GM18867 (cell line): Measurements from ENCODE around the gene SEZ6L2.
"Not testable (repeated sequence)": the region's sequence is repeated elsewhere in the genome, so short reads cannot be mapped to it uniquely, and the experiment has no call there.

ENCODE experiments used
- ATAC-seq: cut with Tn5 transposase; IDR thresholded peaks from one replicate; pipeline ENCODE4 v1.9.1; 2021; ENCODE audit warnings: mild to moderate bottlenecking, moderate library complexity; ENCODE audit not compliant: unreplicated experiment

Gene SEZ6L2

DNA sequence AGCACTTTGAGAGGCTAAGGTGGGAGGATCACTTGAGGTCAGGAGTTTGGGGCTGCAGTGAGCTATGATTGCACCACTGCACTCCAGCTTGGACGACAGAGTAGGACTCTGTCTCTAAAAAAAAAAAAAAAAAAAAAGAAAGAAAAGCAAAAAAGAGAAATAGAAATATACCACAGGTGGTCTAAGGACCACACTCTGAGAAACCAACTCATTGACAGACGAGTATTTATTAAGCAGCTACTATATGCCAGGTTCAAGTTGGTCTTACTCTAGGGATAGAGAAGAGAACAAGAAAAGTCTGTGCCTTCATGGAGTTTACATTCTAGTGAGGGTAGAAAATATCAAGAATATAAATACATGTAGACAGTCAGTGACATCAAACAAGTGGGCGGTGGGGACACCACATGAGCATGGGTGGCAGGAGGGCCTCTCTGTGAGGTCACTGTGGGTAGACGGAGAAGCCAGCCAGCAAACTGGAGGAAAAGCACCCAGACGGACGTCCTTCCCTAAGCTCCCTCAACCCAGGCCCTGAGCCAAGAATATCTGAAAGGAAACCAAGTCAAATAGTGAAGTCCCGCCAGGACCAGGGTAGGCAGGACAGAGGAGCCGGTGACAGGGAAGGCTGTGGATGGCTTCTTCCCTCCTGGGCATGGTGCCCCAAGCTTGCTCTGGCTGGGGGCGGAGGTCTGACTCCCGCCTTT is 41.1 kb downstream of the SEZ6L2 start:
- no peak for ATAC-seq

DNA sequence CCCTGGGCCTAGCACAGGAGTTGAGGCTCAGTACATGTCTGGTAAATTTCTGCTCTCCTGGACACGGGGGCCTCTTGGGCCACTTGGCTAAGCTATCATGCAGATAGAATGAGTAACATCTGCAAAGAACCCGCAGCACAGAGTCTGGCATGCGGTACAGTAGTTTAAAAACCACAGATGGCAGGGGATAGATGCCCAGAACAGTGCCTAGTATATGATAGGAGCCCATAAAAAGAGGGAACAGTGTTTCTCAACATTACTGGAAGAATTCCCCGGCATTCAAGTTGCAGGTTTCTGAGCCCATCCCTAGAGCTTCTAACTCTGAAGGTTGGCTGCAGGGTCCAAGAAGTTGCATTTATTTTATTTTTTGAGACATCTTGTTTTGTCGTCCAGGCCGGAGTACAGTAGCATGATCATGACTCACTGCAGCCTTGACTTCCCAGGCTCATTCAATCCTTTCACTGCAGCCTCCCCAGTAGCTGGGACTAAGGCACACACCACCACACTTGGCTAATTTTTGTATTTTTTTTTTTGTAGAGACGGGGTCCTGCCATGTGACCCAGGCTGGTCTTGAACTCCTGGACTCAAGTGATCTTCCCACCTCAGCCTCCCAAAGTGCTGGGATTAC is 42.1 kb downstream of the SEZ6L2 start:
- no peak for ATAC-seq

DNA sequence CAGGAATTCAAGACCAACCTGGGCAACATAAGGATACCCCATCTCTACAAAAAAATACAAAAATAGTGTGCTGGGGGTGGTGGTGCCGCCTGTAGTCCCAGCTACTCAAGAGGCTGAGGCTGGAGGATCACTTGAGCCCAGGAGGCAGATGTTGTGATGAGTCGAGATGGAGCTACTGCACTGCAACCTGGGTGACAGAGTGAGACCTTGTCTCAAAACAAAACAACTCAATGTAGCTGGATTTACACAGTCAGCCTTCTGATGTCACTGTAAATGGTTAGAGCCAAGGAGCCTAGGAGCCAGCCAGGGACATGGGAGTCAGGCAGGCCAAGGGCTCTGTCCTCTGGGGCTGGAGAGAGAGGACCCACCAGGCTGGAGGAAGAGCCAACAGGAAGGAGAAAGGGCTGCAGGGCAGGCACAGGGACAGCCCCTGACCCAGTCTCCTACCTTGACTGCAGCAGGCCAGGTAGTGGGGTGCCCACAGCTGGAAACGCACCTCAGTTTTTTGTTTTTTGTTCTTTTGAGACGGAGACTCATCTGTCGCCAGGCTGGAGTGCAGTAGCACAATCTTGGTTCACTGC is 44.7 kb downstream of the SEZ6L2 start:
- no peak for ATAC-seq

DNA sequence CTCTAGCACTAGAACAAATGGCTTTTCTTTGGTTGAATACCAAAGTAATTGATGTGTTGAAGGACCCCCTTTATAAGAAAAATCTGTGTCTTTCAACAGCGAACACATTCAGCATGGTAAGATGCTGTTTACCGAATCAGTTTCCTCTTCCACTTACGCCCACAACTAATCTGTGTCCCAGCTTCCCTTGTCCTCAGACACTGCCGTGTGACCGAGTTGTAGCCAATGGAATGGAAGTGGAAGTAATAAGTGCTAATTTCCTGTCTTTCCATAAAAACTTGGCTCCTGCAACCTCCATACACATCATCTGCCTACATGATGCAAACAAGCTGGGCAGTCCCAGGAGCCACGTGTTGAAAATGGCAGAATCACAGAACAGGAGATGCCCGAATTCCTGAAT is 46.7 kb downstream of the SEZ6L2 start:
- no peak for ATAC-seq

DNA sequence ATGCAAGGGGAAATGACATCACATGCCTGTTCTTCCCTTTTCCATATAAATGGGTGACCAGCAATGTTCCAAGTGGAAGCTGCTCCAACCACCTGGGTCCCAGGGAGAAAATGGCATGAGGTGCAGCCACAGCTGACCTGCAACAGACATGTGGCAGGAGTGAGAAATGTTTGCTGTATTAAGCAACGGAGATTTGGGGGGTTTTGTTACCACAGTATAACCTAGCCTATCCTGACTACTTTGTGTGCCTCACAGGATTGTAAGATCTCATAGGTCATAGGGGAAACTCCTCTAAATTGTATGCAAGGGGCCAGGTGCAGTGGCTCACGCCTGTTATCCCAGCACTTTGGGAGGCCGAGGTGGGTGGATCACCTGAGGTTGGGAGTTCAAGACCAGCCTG is 48.4 kb downstream of the SEZ6L2 start:
- ATAC-seq: no peak

DNA sequence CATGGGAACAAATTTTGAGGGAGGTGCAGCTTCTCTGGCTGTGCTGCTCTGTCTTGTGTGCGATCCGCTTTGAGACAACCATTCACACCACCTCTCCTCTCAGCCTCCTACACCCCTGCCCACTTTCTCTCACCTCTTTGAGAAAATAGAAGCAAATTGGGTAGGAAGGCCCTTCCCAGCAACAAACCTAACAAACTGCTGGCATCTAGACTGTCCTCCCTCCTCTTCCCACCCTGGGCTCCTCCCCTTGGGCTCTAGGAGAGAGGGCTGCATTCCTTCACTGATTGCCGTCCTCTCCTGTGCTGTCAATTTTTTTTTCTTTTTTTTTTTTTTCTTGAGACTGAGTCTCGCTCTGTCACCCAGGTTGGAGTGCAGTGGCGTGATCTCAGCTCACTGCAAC is 49.8 kb downstream of the SEZ6L2 start:
- no peak for ATAC-seq

DNA sequence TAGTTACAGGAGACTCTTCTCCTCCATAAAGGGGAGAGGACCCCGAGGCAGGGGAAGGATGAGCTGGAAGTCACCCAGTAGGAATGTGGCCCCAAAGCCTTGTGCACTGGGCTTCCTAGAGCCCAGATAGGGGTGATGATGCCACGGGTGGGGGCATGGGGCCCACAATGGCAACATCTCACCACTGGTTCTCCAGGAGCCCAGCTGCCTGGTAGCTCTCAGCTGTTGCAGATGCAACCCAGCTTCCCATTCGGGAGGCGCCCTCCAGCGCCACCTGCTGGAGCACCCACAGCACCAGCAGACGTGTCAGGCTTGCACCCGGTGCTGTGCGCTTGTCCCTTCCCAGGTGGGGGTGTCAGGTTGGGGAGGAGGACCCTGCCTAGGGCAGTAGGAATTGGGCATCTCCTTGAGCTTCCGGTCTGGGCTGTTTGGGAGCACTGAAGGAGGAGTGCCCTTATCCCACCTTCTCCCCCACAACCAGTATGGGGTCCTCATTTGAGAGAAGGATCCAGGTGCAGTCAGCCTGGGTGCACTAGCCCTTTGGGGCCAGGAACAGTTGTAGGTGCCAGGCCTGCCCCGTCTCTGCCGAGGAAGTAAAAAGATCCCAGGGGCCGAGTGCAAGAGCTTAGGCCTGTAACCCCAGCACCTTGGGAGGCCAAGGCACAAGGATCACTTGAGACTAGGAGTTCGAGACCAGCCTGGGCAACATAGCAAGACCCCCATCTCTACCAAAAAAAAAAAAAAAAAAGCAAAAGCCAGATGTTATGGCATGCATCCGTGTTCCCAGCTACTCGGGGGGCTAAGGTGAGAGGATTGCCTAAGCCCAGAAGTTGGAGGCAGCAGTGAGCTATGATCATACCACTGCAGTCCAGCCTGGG is 50.7 kb downstream of the SEZ6L2 start:
- ATAC-seq: no peak

DNA sequence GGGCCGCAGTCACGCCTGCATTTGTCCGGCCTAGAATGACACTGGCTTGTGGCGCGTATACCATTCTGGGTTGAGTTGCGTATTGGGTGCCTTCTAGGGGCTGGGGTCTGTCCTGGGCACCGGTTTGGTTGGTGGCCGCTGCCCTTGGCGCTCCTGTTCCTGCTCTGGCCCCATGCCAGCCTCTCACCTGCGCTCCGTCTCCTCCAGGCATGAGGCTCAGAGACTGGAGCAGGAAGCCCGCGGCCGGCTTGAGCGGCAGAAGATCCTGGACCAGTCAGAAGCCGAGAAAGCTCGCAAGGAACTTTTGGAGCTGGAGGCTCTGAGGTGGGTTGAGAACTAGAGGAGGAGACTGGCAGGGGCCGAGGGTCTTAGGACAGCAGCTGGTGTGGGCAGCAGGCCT is 53.7 kb downstream of the SEZ6L2 start:
- no peak for ATAC-seq

DNA sequence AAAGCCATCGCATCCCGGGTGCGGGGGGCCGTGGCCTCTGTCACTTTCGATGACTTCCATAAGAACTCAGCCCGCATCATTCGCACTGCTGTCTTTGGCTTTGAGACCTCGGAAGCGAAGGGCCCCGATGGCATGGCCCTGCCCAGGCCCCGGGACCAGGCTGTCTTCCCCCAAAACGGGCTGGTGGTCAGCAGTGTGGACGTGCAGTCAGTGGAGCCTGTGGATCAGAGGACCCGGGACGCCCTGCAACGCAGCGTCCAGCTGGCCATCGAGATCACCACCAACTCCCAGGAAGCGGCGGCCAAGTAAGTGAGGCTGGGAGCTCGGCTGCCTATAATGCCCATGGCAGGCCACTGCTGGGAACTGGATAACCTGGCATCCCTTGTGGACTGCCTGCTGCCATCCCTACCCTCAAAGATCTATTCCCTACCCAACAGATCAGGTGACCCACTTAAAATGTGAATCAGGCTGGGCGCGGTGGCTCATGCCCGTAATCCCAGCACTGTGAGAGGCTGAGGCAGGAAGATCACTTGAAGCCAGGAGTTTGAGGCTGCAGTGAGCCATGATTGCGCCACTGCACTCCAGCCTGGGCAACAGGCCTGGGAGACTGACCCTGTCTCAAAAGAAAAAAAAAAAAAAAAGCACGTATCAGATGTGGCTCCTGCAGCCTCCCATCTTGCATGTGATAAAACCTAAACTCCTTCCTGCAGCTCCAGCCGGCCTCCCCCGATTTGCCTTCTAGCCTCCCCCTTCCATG is 54.6 kb downstream of the SEZ6L2 start:
- no peak for ATAC-seq

DNA sequence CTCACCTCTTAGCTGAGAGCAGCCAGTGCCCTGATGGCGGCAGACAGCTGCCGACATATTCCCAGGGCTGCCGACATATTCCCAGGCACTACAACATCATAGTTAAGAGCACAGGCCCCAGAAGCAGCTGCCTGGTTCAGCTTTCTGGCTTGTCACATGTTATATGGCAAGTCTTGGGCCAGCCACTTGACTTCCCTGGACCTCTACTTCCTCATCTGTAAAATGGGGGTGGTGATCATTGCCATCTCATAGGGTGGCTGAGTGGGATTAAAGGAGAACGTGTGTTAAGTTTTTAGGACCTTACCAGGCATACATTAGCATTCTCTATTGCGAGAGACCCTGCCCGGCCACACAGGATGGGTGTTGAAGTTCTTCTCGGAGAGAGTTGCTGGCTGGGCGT is 55.4 kb downstream of the SEZ6L2 start:
- no peak for ATAC-seq

DNA sequence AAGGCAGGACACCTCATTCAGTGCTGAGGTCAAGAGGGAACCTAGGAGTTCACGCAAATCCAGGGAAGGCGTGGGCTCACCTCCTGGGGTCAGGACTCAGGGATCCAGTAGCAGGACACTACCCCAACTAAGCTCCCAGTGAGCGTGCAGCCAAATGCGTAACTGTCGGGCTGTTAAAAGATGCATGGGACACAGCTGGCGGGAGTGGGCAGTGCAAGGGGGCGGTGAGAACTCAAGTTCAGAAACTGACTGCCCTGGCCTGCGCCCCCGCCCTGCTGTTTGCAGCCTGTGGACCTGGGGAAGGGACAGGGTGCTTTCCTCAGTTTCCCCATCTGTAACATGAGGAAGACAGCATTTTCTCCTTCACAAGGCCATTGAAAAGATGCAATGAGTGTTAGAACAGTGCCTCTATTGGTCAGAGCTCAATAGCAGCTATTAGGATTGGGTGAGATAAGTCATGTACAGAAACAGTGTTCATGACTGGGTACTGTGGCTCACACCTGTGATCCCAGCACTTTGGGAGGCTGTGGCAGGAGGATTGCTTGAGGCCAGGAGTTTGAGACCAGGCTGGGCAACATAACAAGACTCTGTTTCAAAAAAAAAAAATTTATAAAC is 56.5 kb downstream of the SEZ6L2 start:
- no peak for ATAC-seq

DNA sequence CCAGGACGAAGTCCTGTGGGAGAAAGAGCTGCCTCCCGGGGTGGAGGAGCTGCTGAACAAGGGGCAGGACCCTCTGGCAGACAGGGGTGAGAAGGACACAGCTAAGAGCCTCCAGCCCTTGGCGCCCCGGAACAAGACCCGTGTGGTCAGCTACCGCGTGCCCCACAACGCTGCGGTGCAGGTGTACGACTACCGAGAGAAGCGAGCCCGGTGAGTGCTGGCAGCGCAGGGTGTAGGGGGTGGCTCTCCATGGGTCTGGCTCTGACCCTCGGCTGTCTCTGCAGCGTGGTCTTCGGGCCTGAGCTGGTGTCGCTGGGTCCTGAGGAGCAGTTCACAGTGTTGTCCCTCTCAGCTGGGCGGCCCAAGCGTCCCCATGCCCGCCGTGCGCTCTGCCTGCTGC is 57.7 kb downstream of the SEZ6L2 start:
- no peak for ATAC-seq

DNA sequence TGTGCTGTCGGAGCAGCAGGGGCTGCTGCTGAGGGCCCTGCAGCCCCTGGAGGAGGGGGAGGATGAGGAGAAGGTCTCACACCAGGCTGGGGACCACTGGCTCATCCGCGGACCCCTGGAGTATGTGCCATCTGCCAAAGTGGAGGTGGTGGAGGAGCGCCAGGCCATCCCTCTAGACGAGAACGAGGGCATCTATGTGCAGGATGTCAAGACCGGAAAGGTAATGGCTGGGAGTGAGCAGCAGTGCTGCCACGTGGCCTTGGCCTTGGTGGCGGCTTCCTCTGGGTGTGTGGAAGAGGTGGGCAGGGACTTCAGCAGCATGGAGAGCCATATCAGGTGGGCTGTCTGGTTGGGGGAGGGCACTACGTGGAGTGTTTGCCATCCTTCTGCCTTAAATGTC is 59.1 kb downstream of the SEZ6L2 start:
- no peak for ATAC-seq

DNA sequence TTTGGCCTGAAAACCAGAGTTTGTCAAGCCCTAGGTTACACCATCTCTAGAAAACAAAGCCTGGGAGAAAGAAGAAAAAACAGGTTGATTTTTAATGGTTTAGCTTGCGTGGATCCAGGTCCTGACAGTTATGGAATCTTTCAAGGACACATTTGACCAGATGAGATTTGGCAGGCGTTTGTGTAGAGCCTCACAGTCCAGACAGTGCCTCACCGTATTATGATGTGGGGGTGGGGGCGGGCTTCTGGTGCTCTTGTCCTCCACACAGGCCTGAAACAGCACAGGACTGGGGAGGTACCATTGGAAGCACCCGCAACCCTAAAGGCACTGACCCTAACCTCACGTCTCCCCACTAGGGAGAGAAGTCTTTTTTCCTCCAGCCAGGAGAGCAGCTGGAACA is 59.5 kb downstream of the SEZ6L2 start:
- ATAC-seq: no peak

DNA sequence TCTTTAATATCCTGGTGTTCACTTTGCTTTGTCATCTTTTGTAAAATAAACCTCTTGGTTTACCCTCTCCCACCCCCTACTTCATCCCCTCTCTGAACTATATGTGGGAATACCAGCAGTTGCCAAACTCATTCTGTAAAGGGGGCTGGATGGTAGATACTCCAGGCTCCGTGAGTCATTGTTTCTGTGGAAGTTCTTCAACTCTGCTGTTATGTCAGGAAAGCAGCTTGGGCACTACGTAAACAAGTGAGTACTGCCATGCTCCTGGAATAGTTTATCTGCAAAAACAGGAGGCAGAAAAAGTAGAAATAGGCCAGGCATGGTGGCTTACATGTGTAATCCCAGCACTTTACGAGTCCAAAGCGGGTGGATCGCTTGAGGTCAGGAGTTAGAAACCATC is 61.5 kb downstream of the SEZ6L2 start:
- ATAC-seq: no peak

DNA sequence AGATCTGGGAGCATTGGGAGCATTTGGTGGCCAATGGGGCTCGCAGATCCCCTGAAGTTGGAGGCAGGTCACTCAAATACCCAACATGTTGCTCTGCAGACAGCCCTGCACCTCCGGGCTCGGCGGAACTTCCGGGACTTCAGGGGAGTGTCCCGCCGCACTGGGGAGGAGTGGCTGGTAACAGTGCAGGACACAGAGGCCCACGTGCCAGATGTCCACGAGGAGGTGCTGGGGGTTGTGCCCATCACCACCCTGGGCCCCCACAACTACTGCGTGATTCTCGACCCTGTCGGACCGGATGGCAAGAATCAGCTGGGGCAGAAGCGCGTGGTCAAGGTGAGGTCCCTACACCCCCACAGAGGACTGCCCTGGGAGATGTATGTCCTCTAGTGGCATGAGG is 62.7 kb downstream of the SEZ6L2 start:
- no peak for ATAC-seq

DNA sequence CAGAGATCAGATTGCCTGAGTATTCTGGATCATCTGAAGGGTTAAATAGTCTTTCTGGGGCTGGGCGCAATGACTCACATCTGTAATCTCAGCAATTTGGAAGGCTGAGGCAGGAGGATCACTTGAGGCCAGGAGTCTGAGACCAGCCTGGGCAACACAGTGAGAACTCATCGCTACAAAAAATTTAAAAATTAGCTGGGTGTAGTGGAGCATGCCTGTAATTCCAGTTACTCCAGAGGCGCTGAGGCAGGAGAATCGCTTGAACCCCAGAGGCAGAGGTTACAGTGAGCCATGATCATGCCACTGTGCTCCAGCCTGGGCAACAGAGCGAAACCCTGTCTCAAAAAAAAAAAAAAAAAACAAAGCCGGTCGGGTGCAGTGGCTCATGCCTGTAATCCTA is 63.4 kb downstream of the SEZ6L2 start:
- no peak for ATAC-seq

DNA sequence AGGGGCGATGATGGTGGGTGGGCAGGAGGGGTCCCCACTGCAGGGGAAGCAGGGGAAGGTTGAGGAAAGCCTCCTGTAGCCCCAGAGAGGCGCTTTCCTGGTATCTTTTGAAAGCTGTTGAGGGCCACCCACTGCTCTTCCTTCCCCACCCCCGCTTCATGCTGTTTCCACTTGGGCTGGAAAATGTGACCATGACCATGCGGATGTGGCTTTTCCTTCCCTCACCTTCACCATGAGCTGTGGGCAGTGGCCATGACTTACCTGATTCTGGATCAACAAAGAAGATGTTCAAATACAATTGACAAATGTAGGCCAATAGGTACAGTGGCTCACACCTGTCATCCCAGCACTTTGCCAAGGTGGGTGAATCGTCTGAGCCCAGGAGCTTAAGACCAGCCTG is 65.3 kb downstream of the SEZ6L2 start:
- no peak for ATAC-seq

DNA sequence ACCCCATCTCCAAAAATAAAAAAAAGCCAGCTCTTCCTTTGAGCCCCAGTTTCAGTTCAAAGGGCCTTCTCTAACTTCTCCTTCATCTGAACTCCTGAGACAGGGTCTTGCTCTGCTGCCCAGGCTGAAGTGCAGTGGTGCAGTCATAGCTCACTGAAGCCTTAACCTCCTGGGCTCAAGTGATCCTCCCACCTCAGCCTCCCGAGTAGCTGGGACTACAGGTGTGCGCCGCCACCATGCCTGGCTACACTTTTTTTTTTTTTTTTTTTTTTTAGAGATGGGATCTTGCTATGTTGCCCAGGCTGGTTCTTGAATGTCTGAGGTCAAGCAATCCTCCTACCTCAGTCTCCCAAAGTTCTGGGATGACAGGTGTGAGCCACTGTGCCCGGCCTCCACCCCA is 66.1 kb downstream of the SEZ6L2 start:
- not testable (repeated sequence) for ATAC-seq

DNA sequence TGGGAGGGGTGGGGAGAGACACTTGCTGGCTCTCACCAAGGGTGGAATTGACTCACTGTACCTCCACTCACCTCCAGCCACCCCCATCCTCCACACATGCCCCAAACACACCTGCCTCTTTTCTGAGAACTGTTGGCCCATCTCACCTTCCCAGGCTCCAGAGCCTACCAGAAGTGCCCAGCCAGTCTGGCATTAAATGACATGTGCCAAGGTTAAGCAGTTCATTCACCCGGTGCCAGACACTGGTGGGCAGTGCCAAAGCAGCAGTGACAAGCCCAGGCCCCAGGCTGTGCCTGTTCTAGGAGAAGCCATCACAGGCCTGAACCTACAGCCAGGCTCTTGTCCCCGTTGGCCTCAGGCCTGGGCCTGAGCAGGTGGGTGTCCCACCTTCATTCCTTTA is 67.9 kb downstream of the SEZ6L2 start:
- no peak for ATAC-seq

DNA sequence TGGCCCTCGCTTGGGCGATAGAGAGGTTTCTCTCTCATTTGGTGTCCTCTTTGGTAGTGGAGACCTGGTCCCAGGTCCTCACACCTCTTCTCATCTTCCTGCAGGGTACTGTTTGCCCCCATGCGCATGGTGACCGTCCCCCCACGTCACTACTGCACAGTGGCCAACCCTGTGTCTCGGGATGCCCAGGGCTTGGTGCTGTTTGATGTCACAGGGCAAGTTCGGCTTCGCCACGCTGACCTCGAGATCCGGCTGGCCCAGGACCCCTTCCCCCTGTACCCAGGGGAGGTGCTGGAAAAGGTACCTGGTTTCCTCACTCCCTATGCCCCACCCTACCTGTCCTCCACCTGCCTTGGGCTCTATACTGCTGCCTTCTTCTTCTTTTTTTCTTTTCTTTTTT is 68.6 kb downstream of the SEZ6L2 start:
- ATAC-seq: no peak
